Activated CD4-positive, alpha-beta memory T cell treated with anti-CD3 and anti-CD28 coated beads for 36 hours (primary cell): ENCODE measurements around the gene INHBE. TPM values are rescaled to one million over a fixed set of nuclear protein-coding genes. Genes with fewer than 3 reads are reported as not detected.
"Not testable (repeated sequence)": the region's sequence is repeated elsewhere in the genome, so short reads cannot be mapped to it uniquely, and the experiment has no call there.

ENCODE experiments used
- CTCF ChIA-PET: fragments of 350-600 bp; sonication (Branson Sonifier 250); formaldehyde crosslinking; loops from one replicate; lab custom pipeline; 2021; ENCODE audit warnings: antibody characterized with exemption, inconsistent platforms; lab: Charles Lee
- POLR2A ChIA-PET: fragments of 350-600 bp; sonication (Branson Sonifier 250); formaldehyde crosslinking; loops from one replicate; lab custom pipeline; 2021; ENCODE audit warnings: antibody characterized with exemption; lab: Charles Lee
- DNase-seq: peaks from one replicate; pipeline ENCODE4 v3.0.0-alpha.2; 2020
- H3K27ac Mint-ChIP-seq: one replicate; pipeline ENCODE4 v1.8.0; 2021; ENCODE audit warnings: mixed read lengths
- H3K27me3 Mint-ChIP-seq: one replicate; pipeline ENCODE4 v1.8.0; 2021; ENCODE audit warnings: mixed read lengths
- H3K36me3 Mint-ChIP-seq: one replicate; pipeline ENCODE4 v1.8.0; 2021; ENCODE audit warnings: mixed read lengths
- H3K4me1 Mint-ChIP-seq: one replicate; pipeline ENCODE4 v1.8.0; 2021; ENCODE audit warnings: low read depth, mixed read lengths
- H3K4me3 Mint-ChIP-seq: one replicate; pipeline ENCODE4 v1.8.0; 2021; ENCODE audit warnings: mild to moderate bottlenecking, mixed read lengths
- H3K9me3 Mint-ChIP-seq: one replicate; pipeline ENCODE4 v1.8.0; 2021; ENCODE audit warnings: mixed read lengths
- intact Hi-C: fragments of 100-400 bp; cut with micrococcal nuclease; formaldehyde crosslinking; loops from one replicate; pipeline ENCODE4 v1.15.1; 2023
- total RNA-seq, 2 experiments: library from RNA; stranded (reverse); gene quantifications; one replicate each; pipeline ENCODE4 v1.2.3, GENCODE V29; 2021

The INHBE gene
- total RNA-seq, 2 experiments from 2014 or later = 0.34 to 0.69 TPM

- H3K27ac Mint-ChIP-seq = no peak overlapping the region
- H3K36me3 Mint-ChIP-seq = peaks cover 59% of the 10 kb centered on the region
- no peaks in the 10 kb centered on the region for H3K27me3 Mint-ChIP-seq
- H3K4me1 Mint-ChIP-seq = peaks cover 7% of the 10 kb centered on the region
- intact Hi-C loops = no loop called here
- no peak for DNase-seq
- POLR2A ChIA-PET = no interaction called here
- H3K9me3 Mint-ChIP-seq = no peaks in the 10 kb centered on the region
- H3K4me3 Mint-ChIP-seq = no peak overlapping the region
- CTCF ChIA-PET = no interaction called here
These were observed 43.5 kb downstream of the INHBE start for GRCh38 chr12:57498571-57498970.

GRCh38 chr12:57500213-57500612, 45.1 kb downstream of the INHBE start:
- CTCF ChIA-PET = no interaction called here

GRCh38 chr12:57502311-57502969, 47.3 kb downstream of the INHBE start:
- H3K27ac Mint-ChIP-seq, H3K4me3 Mint-ChIP-seq, DNase-seq, H3K4me1 Mint-ChIP-seq, intact Hi-C loops, H3K9me3 Mint-ChIP-seq, H3K27me3 Mint-ChIP-seq: not testable (repeated sequence)
- CTCF ChIA-PET = interaction anchor here (0.6 kb wide), 1 partner anchor 22 kb away, joined by 3 read pairs; no protein-coding TSS in a partner anchor
- POLR2A ChIA-PET = interaction anchor here (0.8 to 1.6 kb wide), 2 partner anchors 11 to 17 kb away, joined by 3 to 4 read pairs; no protein-coding TSS in a partner anchor
- H3K36me3 Mint-ChIP-seq = peaks cover 62% of the 10 kb centered on the region

More at GRCh38 chr12:57500213-57500612, 45.1 kb downstream of the INHBE start:
- H3K36me3 Mint-ChIP-seq = peaks cover 65% of the 10 kb centered on the region
- DNase-seq = no peak
- H3K4me1 Mint-ChIP-seq = peaks cover 7% of the 10 kb centered on the region
- intact Hi-C loops = no loop called here
- POLR2A ChIA-PET = interaction anchor here (0.7 to 2.0 kb wide), 3 partner anchors 10 to 23 kb away, joined by 3 to 4 read pairs (median 3); no protein-coding TSS in a partner anchor
- H3K4me3 Mint-ChIP-seq = no peak overlapping the region
- H3K27ac Mint-ChIP-seq = no peak overlapping the region
- H3K9me3 Mint-ChIP-seq = no peaks in the 10 kb centered on the region
- H3K27me3 Mint-ChIP-seq = no peaks in the 10 kb centered on the region

- H3K4me1 Mint-ChIP-seq, POLR2A ChIA-PET, H3K27ac Mint-ChIP-seq, DNase-seq, H3K4me3 Mint-ChIP-seq, intact Hi-C loops, H3K9me3 Mint-ChIP-seq, CTCF ChIA-PET, H3K27me3 Mint-ChIP-seq: not testable (repeated sequence)
- peaks cover 44% of the 10 kb centered on the region for H3K36me3 Mint-ChIP-seq
These were observed 51.4 kb downstream of the INHBE start for GRCh38 chr12:57506541-57506940.

Other genes with a start within 250 kb of the INHBE start
- gene NXPH4, start 238.5 kb upstream of the INHBE start, total RNA-seq = under 1 TPM; 0.24 to 0.46 TPM
- 100 to 1,000 TPM; 401 to 404 TPM for gene SHMT2, start 225.6 kb upstream of the INHBE start, total RNA-seq
- 1 to 10 TPM; 1.9 to 2.0 TPM for gene STAC3, start 204.1 kb upstream of the INHBE start, total RNA-seq
- gene R3HDM2, start 24.3 kb upstream of the INHBE start, total RNA-seq = 10 to 100 TPM; 42.2 to 51.4 TPM
- not detected for gene INHBC, start 20.5 kb upstream of the INHBE start, total RNA-seq
- gene GLI1, start 4.5 kb downstream of the INHBE start, total RNA-seq = under 1 TPM in 1 of 2 experiments, not detected in 1; 0.07 TPM
- 10 to 100 TPM; 78.9 to 88.4 TPM for gene ARHGAP9, start 24.6 kb downstream of the INHBE start, total RNA-seq
- gene MARS1, start 32.8 kb downstream of the INHBE start, total RNA-seq = 100 to 1,000 TPM; 354 to 364 TPM
- gene DDIT3, start 65.2 kb downstream of the INHBE start, total RNA-seq = 10 to 100 TPM; 24.1 to 25.2 TPM
- 10 to 100 TPM; 43.5 to 48.2 TPM for gene MBD6, start 67.5 kb downstream of the INHBE start, total RNA-seq
- 10 to 100 TPM; 81.0 to 85.2 TPM for gene DCTN2, start 91.9 kb downstream of the INHBE start, total RNA-seq
- gene KIF5A, start 94.7 kb downstream of the INHBE start, total RNA-seq = under 1 TPM; 0.90 to 0.99 TPM
- gene PIP4K2C, start 135.9 kb downstream of the INHBE start, total RNA-seq = 10 to 100 TPM; 17.8 to 20.6 TPM
- gene DTX3, start 149.5 kb downstream of the INHBE start, total RNA-seq = 10 to 100 TPM; 15.4 to 15.8 TPM
- 1 to 10 TPM; 1.4 to 2.5 TPM for gene ARHGEF25, start 156.1 kb downstream of the INHBE start, total RNA-seq
- gene B4GALNT1, start 177.9 kb downstream of the INHBE start, total RNA-seq = 1 to 10 TPM; 1.7 to 2.1 TPM
- 10 to 100 TPM; 73.4 to 74.8 TPM for gene OS9, start 238.8 kb downstream of the INHBE start, total RNA-seq